Measurements from ENCODE around the gene KCNK1.

DNA sequence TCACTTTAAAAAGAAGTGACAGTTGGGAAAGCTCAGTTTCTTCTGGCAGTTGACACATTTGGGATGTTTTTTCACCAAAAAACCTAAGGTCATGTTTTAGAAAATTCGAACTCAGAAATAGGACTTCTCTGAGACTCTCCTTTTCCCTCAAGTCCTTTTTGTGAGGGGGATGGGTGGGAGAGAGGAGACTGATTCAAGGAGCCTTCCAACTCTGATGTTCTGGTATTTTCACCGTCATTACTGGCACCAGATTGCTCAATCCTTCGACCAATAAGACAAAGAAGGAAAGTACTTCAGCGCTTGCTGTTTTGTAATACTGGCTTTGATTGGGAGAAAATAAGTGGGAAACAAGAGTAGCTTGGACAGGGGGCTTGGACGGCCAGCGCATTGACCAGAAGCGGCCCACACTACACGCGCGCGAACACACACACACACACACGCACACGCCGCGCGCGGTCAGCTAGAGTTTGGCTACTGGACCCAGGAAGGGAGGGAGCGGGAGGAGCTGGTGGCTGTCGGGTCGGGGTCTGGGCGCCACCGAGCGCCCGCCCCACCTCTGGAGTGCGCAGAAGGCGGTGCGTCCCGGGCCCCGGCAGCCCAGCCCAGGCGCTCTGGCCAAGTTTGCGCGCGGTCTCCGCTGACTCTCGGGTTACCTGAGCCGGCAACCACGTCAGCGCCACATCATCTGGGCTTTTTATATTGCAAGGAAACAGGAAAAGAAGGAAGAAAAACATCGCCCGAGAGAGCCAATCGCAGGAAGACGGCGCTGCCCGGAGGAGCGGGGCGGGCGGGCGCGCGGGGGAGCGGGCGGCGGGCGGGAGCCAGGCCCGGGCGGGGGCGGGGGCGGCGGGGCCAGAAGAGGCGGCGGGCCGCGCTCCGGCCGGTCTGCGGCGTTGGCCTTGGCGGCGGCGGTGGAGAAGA, at the start of gene KCNK1:
- TF ChIP-seq, protein P1, sequence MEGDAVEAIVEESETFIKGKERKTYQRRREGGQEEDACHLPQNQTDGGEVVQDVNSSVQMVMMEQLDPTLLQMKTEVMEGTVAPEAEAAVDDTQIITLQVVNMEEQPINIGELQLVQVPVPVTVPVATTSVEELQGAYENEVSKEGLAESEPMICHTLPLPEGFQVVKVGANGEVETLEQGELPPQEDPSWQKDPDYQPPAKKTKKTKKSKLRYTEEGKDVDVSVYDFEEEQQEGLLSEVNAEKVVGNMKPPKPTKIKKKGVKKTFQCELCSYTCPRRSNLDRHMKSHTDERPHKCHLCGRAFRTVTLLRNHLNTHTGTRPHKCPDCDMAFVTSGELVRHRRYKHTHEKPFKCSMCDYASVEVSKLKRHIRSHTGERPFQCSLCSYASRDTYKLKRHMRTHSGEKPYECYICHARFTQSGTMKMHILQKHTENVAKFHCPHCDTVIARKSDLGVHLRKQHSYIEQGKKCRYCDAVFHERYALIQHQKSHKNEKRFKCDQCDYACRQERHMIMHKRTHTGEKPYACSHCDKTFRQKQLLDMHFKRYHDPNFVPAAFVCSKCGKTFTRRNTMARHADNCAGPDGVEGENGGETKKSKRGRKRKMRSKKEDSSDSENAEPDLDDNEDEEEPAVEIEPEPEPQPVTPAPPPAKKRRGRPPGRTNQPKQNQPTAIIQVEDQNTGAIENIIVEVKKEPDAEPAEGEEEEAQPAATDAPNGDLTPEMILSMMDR (IDR thresholded peaks at IDR 0.05) = no peak
- TF ChIP-seq POLR2A (IDR thresholded peaks at IDR 0.05) = peak in 1 of 2 donors; percentile 41
